Nasal cavity respiratory epithelium epithelial cell of viscerocranial mucosa (primary cell): ENCODE results near the gene PCDHB6. TPM values are rescaled to one million over a fixed set of nuclear protein-coding genes. Genes with fewer than 3 reads are reported as not detected.

Experiments used
- total RNA-seq: library from RNA; depleted of rRNA; stranded (reverse); fragments of >200 nt; gene quantifications from 2 replicates; pipeline ENCODE4 v1.2.3, GENCODE V29; 2014

The PCDHB6 gene
- total RNA-seq = 0.21 TPM in 1 of 2 replicates, not detected in the other

GRCh38 chr5:141149812-141150211 lies at the start of gene PCDHB6:
Gene PCDHB6 (plus strand): TSS chr5:141150057. CDS start chr5:141150258, 201 bp downstream.

DNA sequence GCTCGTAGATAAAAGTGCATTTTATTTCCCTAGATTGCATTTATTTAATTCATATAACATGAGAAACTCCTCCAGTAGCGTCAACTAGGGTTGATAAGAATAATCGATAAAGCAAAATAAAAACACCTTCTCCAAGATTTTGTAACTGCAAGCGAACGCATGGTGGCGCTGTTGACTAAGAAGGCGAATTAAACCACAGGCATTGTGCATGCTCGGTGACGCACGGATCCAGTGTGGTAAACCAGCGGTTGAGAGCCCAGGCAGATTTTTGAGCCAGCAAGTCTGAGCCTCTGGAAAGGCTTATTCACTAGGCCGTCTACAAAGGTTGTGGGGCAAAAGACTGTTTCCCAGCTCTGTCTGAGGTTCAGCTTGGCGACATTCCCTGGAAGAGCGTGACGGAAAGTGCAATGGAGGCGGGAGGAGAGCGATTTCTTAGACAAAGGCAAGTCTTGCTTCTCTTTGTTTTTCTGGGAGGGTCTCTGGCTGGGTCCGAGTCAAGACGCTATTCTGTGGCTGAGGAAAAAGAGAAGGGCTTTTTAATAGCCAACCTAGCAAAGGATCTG lies 49.5 kb upstream of the PCDHB6 start, which contains the start of gene PCDHB3:
PCDHB3 (plus strand) TSS at position 231 of the 563 bp plus-strand sequence; CDS start at position 408, 177 bp downstream.

DNA sequence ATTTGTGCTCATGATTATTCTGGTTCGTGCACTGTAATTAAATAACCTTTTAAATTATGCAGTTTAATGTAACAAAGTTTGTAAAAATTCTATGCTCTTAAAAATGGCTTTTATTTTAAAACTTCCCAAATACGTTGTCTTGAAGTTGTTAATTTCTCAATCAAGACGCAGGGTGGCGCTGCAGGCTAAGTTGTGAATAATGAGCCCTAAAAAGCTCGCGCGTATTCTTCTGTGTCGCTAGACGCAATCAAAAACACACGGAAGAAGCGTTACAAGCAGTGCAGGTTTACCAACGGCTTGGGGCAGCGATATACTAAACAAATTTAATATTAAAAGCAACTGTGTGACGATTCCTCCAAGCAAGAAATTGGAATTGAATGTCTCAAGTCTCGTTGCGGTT lies 28.3 kb upstream of the PCDHB6 start, which contains the start of gene PCDHB4:
PCDHB4 (plus strand) TSS at position 256 of the 400 bp plus-strand sequence. CDS start 181 bp downstream, outside the sequence.

DNA sequence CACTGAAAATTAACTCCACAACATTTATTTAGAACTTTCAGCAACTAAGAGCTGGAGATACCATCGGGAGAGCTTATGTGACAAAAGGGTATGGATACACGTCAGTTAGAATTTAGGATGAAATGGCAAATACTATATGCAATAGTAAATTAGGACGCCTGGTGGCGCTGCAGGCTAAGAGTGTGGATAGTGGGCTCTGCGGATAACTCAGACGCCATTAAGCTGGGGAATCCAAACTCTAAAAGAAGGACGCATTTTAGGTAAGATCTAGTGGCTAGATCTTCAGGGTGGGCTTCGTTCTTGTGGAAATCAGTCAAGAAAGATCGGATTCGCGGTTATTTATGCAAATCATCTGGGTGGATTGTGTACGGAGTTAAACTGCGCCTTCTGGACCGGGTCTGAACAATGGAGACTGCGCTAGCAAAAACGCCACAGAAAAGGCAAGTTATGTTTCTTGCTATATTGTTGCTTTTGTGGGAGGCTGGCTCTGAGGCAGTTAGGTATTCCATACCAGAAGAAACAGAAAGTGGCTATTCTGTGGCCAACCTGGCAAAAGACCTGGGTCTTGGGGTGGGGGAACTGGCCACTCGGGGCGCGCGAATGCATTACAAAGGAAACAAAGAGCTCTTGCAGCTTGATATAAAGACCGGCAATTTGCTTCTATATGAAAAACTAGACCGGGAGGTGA lies 14.7 kb upstream of the PCDHB6 start, which contains the start of gene PCDHB5:
PCDHB5 (plus strand) TSS at position 177 of the 688 bp plus-strand sequence; CDS start at position 406, 229 bp downstream.

GRCh38 chr5:141172381-141173204 lies 22.7 kb downstream of the PCDHB6 start, which contains the start of gene PCDHB7:
Gene PCDHB7 (plus strand): TSS chr5:141172644. CDS start chr5:141172836, 192 bp downstream.

GRCh38 chr5:141177577-141178191 lies 27.8 kb downstream of the PCDHB6 start, which contains the start of gene PCDHB8:
Gene PCDHB8 (plus strand): TSS chr5:141177790. CDS start chr5:141178035, 245 bp downstream.

DNA sequence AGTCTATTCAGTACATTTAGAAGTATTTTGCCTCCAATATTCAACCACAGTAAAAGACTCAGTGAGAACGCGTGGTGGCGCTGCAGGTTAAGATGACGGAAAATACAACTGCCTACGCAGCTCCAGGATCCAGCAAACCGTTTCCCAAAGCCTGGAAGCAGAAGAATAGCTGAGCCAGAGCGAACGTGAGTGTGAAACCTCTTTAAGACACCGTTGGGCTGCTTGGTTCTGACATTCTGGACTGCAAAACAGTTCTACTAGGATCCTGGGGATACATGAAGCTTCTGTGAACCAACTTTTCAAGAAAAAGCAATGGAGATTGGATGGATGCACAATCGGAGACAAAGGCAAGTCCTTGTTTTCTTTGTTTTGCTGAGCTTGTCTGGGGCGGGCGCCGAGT lies 32.4 kb downstream of the PCDHB6 start, which contains the start of gene PCDHB16:
PCDHB16 (plus strand) TSS at position 140 of the 400 bp plus-strand sequence; CDS start at position 313, 173 bp downstream.

GRCh38 chr5:141186897-141187512 lies 37.1 kb downstream of the PCDHB6 start, which contains the start of gene PCDHB9:
Gene PCDHB9 (plus strand): TSS chr5:141187161. CDS start chr5:141187319, 158 bp downstream.

DNA sequence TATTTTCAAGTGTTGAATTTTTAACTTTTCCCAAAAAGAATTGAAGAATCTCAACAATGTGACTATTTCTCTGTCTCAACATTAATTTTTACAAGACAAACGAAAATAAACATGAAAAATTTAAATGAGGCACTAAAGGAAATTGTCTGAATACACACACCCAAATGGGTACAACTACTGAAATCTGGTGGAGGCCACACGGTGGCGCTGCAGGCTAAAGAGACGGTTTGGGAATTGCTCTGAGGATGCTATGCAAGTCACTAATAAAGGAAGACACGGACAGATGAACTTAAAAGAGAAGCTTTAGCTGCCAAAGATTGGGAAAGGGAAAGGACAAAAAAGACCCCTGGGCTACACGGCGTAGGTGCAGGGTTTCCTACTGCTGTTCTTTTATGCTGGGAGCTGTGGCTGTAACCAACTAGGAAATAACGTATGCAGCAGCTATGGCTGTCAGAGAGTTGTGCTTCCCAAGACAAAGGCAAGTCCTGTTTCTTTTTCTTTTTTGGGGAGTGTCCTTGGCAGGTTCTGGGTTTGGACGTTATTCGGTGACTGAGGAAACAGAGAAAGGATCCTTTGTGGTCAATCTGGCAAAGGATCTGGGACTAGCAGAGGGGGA lies 42.4 kb downstream of the PCDHB6 start, which contains the start of gene PCDHB10:
PCDHB10 (plus strand) TSS at position 244 of the 616 bp plus-strand sequence; CDS start at position 444, 200 bp downstream.

GRCh38 chr5:141199359-141200235 lies 49.7 kb downstream of the PCDHB6 start, which contains the start of gene PCDHB11:
Gene PCDHB11 (plus strand): TSS chr5:141199627. CDS start chr5:141199775, 148 bp downstream.

Other genes starting within 250 kb of the PCDHB6 start
- gene PCDHAC1, start 223.8 kb upstream of the PCDHB6 start, total RNA-seq = 1.4 and 6.9 TPM in 2 replicates
- 16.7 and 25.5 TPM in 2 replicates for gene PCDHAC2, start 183.6 kb upstream of the PCDHB6 start, total RNA-seq
- gene PCDHB1, start 98.7 kb upstream of the PCDHB6 start, total RNA-seq = not detected in 2 replicates
- 0.34 and 4.1 TPM in 2 replicates for gene PCDHB2, start 55.4 kb upstream of the PCDHB6 start, total RNA-seq
- gene PCDHB3, start 49.6 kb upstream of the PCDHB6 start, total RNA-seq = under 0.01 and 0.57 TPM in 2 replicates
- under 0.01 and 0.21 TPM in 2 replicates for gene PCDHB4, start 28.2 kb upstream of the PCDHB6 start, total RNA-seq
- gene PCDHB5, start 14.9 kb upstream of the PCDHB6 start, total RNA-seq = 0.34 and 1.00 TPM in 2 replicates
- 0.07 TPM in 1 of 2 replicates, not detected in the other for gene PCDHB7, start 22.6 kb downstream of the PCDHB6 start, total RNA-seq
- gene PCDHB8, start 27.7 kb downstream of the PCDHB6 start, total RNA-seq = 0.57 TPM in 1 of 2 replicates, not detected in the other
- 0.07 TPM in 1 of 2 replicates, not detected in the other for gene PCDHB16, start 32.3 kb downstream of the PCDHB6 start, total RNA-seq
- gene PCDHB9, start 37.1 kb downstream of the PCDHB6 start, total RNA-seq = under 0.01 and 0.14 TPM in 2 replicates
- under 0.01 and 0.57 TPM in 2 replicates for gene PCDHB10, start 42.3 kb downstream of the PCDHB6 start, total RNA-seq
- 0.34 and 0.85 TPM in 2 replicates for gene PCDHB11, start 49.6 kb downstream of the PCDHB6 start, total RNA-seq
- under 0.01 and 0.28 TPM in 2 replicates for gene PCDHB12, start 58.7 kb downstream of the PCDHB6 start, total RNA-seq
- gene PCDHB13, start 63.9 kb downstream of the PCDHB6 start, total RNA-seq = under 0.01 and 0.64 TPM in 2 replicates
- 0.34 and 1.7 TPM in 2 replicates for gene PCDHB14, start 73.3 kb downstream of the PCDHB6 start, total RNA-seq
- gene PCDHB15, start 95.3 kb downstream of the PCDHB6 start, total RNA-seq = 0.34 and 0.50 TPM in 2 replicates
- gene SLC25A2, start 154.0 kb downstream of the PCDHB6 start, total RNA-seq = 0.14 TPM in 1 of 2 replicates, not detected in the other
- 84.6 and 94.3 TPM in 2 replicates for gene TAF7, start 170.7 kb downstream of the PCDHB6 start, total RNA-seq
- gene PCDHGA1, start 180.5 kb downstream of the PCDHB6 start, total RNA-seq = under 0.01 and 0.43 TPM in 2 replicates
- gene PCDHGA2, start 188.7 kb downstream of the PCDHB6 start, total RNA-seq = 0.34 and 1.00 TPM in 2 replicates
- under 0.01 and 0.36 TPM in 2 replicates for gene PCDHGA3, start 193.8 kb downstream of the PCDHB6 start, total RNA-seq
- 0.34 and 1.6 TPM in 2 replicates for gene PCDHGB1, start 200.0 kb downstream of the PCDHB6 start, total RNA-seq
- gene PCDHGA4, start 205.0 kb downstream of the PCDHB6 start, total RNA-seq = under 0.01 and 1.8 TPM in 2 replicates
- under 0.01 and 1.7 TPM in 2 replicates for gene PCDHGB2, start 209.9 kb downstream of the PCDHB6 start, total RNA-seq
- under 0.01 and 0.64 TPM in 2 replicates for gene PCDHGA5, start 214.1 kb downstream of the PCDHB6 start, total RNA-seq
- 0.34 and 2.1 TPM in 2 replicates for gene PCDHGB3, start 220.2 kb downstream of the PCDHB6 start, total RNA-seq
- gene PCDHGA6, start 223.8 kb downstream of the PCDHB6 start, total RNA-seq = under 0.01 and 1.1 TPM in 2 replicates
- under 0.01 and 1.8 TPM in 2 replicates for gene PCDHGA7, start 232.7 kb downstream of the PCDHB6 start, total RNA-seq
- 3.1 and 8.0 TPM in 2 replicates for gene PCDHGB4, start 237.6 kb downstream of the PCDHB6 start, total RNA-seq
- 0.34 and 1.3 TPM in 2 replicates for gene PCDHGA8, start 242.6 kb downstream of the PCDHB6 start, total RNA-seq
- gene PCDHGB5, start 247.9 kb downstream of the PCDHB6 start, total RNA-seq = 4.8 and 14.0 TPM in 2 replicates